ENCODE data around the gene HDGF. TPM values are rescaled to one million over a fixed set of nuclear protein-coding genes. Genes with fewer than 3 reads are reported as not detected.

The HDGF gene
- total and polyA plus RNA-seq, 9 of the 15 experiments (the other 6 are each of a cell fraction or from before 2014, with no cell fraction given): 38.8 to 601 (median 400) TPM

GRCh38 chr1:156755527-156755950 is 4.1 kb upstream of the HDGF start (continued):
- TF ChIP-seq ZNF311 (CRISPR knock-in tag; IDR thresholded peaks at IDR 0.05): peak; percentile 93
- no peak for TF ChIP-seq DLX4 (CRISPR knock-in tag; IDR thresholded peaks at IDR 0.05)
- TF ChIP-seq ZFP1 (CRISPR knock-in tag; IDR thresholded peaks at IDR 0.05): peak; percentile 54; the same call in 1 of the 2 replicates
- TF ChIP-seq SMARCA4 (IDR thresholded peaks at IDR 0.05): peak; percentile 68
- 0 out of 2 replicates have a peak, but pooled peaks have one; percentile 33 for TF ChIP-seq ZFPM2 (CRISPR knock-in tag; IDR thresholded peaks at IDR 0.05)
- TF ChIP-seq TFAM (CRISPR knock-in tag; conservative IDR thresholded peaks at IDR 0.05): no peak
- TF ChIP-seq SMARCE1 (IDR thresholded peaks at IDR 0.05): peak; percentile 47; the same call in 1 of the 2 replicates
- peak; percentile 69; the same call in 1 of the 2 replicates for TF ChIP-seq RHOXF2B (CRISPR knock-in tag; conservative IDR thresholded peaks at IDR 0.05)
- TF ChIP-seq ZNF12 (CRISPR knock-in tag; IDR thresholded peaks at IDR 0.05): no peak
- TF ChIP-seq GTF2A2 (tag; IDR thresholded peaks at IDR 0.05): peak; percentile 71; the same call in 1 of the 2 replicates
- peak; percentile 65 for TF ChIP-seq HNRNPLL (IDR thresholded peaks at IDR 0.05; ENCODE audit: low read depth, low read length, poor library complexity, severe bottlenecking)
- TF ChIP-seq ZNF324 (CRISPR knock-in tag; IDR thresholded peaks at IDR 0.05): 0 out of 2 replicates have a peak, but pooled peaks have one; percentile 51
- TF ChIP-seq ZKSCAN3 (CRISPR knock-in tag; IDR thresholded peaks at IDR 0.05): no peak
- TF ChIP-seq ARNT (IDR thresholded peaks at IDR 0.05): no peak
- 0 out of 2 replicates have a peak, but pooled peaks have one; percentile 39 for TF ChIP-seq GMEB1 (CRISPR knock-in tag; IDR thresholded peaks at IDR 0.05)
- no peak for TF ChIP-seq MAFK (IDR thresholded peaks at IDR 0.05; ENCODE audit: low read length)
- peak in 1 of 2 experiments; percentile 88; a peak in 2 of 4 replicates for TF ChIP-seq TEAD1 (CRISPR knock-in tag; IDR thresholded peaks at IDR 0.05)
- no peak for TF ChIP-seq THRA (IDR thresholded peaks at IDR 0.05)
- no peak for TF ChIP-seq ZNF586 (CRISPR knock-in tag; conservative IDR thresholded peaks at IDR 0.05)
- peak; percentile 97 for TF ChIP-seq DMBX1 (CRISPR knock-in tag; IDR thresholded peaks at IDR 0.05; ENCODE audit: borderline replicate concordance)
- no peak for TF ChIP-seq COPS2 (conservative IDR thresholded peaks at IDR 0.05)
- peak; percentile 86; the same call in 1 of the 2 replicates for TF ChIP-seq PYGO2 (tag; IDR thresholded peaks at IDR 0.05)
- TF ChIP-seq ZNF197 (CRISPR knock-in tag; IDR thresholded peaks at IDR 0.05; ENCODE audit: low read depth): peak; percentile 78; the same call in 1 of the 2 replicates
- peak; percentile 35; the same call in 1 of the 2 replicates for TF ChIP-seq E2F3 (CRISPR knock-in tag; IDR thresholded peaks at IDR 0.05)
- TF ChIP-seq HES1 (IDR thresholded peaks at IDR 0.05; ENCODE audit: low read depth): no peak
- TF ChIP-seq HOMEZ (CRISPR knock-in tag; IDR thresholded peaks at IDR 0.05): no peak

Measured in K562 (cell line).